ENCODE measurements around the gene OTOGL.

DNA sequence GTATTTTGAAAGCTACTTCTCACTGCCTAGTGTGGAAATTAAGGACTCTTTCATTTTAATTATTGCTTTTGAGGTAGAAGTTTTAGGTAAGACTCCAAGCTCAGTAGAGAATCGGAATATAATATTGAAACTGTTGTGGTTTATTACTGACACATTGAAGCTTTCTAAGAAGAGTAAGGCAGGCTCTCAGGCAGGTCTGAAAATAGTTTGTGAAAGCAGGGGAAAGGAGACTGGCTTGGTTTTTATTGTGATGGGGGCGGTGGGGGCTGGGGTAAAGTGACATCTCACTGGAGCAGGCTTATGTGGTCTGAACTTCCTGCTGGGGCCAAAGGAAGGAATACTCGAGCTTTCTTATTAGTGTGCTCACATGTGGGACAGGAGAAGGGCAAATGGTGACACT lies 79.5 kb downstream of the OTOGL start:
- TF ChIP-seq NFRKB (IDR thresholded peaks at IDR 0.05) (no peak), SP1 (IDR thresholded peaks at IDR 0.05) (no peak), TARDBP (IDR thresholded peaks at IDR 0.05) (no peak), ELF4 (IDR thresholded peaks at IDR 0.05) (no peak), ZNF384 (IDR thresholded peaks at IDR 0.05) (no peak), HDGF (IDR thresholded peaks at IDR 0.05; ENCODE audit: borderline replicate concordance) (no peak), L3MBTL2 (conservative IDR thresholded peaks at IDR 0.05) (no peak), ARNT (IDR thresholded peaks at IDR 0.05) (no peak), SUZ12 (IDR thresholded peaks at IDR 0.05) (no peak)

All from HEK293T (cell line).